Mesothelial cell of epicardium (in vitro differentiated cells): ENCODE data around the gene ICAM4. TPM values are rescaled to one million over a fixed set of nuclear protein-coding genes. Genes with fewer than 3 reads are reported as not detected.
"Not testable (repeated sequence)": the region's sequence is repeated elsewhere in the genome, so short reads cannot be mapped to it uniquely, and the experiment has no call there.

Experiments used
- DNase-seq, 2 experiments: peaks; one replicate each; pipeline ENCODE4 v3.0.0; 2021; ENCODE audit warnings: low spot score in 2 of 2; ENCODE audit not compliant: unreplicated experiment in 2 of 2
- H3K27ac Mint-ChIP-seq: 2 replicates; pipeline ENCODE4 v1.8.0; 2021; ENCODE audit warnings: mixed read lengths
- H3K27me3 Mint-ChIP-seq: 2 replicates; pipeline ENCODE4 v1.8.0; 2021; ENCODE audit warnings: low read depth, mixed read lengths
- H3K36me3 Mint-ChIP-seq: 2 replicates; pipeline ENCODE4 v1.8.0; 2021; ENCODE audit warnings: mixed read lengths
- H3K4me1 Mint-ChIP-seq: 2 replicates; pipeline ENCODE4 v1.8.0; 2021; ENCODE audit warnings: mixed read lengths
- H3K4me3 Mint-ChIP-seq: 2 replicates; pipeline ENCODE4 v1.8.0; 2021; ENCODE audit warnings: mild to moderate bottlenecking, moderate library complexity, mixed read lengths
- H3K9me3 Mint-ChIP-seq: 2 replicates; pipeline ENCODE4 v1.8.0; 2021; ENCODE audit warnings: mixed read lengths
- total RNA-seq: library from RNA; stranded (reverse); gene quantifications from 3 replicates; pipeline ENCODE4 v1.2.1, GENCODE V29; 2021
- TF ChIP-seq, protein P1 (sequence below): fragments of 200-600 bp; sonication (generic); IDR thresholded peaks from one replicate; pipeline ENCODE4 v1.5.0; 2021; ENCODE audit warnings: antibody characterized with exemption; ENCODE audit not compliant: unreplicated experiment

The ICAM4 gene
- total RNA-seq, 1 donor from 2014 or later, result 2.6 TPM

DNA sequence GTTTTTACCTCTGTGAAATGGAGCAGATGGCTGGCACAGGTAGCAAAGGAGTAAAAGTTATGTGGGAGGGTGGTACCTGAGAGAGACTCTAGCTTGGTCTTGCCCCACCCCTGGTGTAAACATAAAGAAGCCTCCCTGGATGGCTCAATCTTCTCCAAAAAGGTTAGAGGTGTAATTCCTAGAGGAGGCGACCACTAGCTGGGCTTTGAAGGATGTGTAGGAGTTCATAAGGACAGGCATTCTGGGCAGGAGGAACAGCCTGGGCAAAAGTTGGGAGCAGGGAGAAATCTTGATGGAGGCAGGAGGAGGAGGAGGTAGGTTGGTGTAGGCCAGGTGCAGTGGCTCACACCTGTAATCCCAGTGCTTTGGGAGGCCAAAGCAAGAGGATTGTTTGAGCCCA, 7.8 kb upstream of the ICAM4 start:
- Mint-ChIP-seq H3K4me3 (no peak overlapping the region), H3K36me3 (no peaks in the 10 kb centered on the region), H3K4me1 (no peaks in the 10 kb centered on the region), H3K27me3 (peaks cover 19% of the 10 kb centered on the region), H3K27ac (no peak overlapping the region), H3K9me3 (no peaks in the 10 kb centered on the region)
- no peak for DNase-seq
- TF ChIP-seq, protein P1, sequence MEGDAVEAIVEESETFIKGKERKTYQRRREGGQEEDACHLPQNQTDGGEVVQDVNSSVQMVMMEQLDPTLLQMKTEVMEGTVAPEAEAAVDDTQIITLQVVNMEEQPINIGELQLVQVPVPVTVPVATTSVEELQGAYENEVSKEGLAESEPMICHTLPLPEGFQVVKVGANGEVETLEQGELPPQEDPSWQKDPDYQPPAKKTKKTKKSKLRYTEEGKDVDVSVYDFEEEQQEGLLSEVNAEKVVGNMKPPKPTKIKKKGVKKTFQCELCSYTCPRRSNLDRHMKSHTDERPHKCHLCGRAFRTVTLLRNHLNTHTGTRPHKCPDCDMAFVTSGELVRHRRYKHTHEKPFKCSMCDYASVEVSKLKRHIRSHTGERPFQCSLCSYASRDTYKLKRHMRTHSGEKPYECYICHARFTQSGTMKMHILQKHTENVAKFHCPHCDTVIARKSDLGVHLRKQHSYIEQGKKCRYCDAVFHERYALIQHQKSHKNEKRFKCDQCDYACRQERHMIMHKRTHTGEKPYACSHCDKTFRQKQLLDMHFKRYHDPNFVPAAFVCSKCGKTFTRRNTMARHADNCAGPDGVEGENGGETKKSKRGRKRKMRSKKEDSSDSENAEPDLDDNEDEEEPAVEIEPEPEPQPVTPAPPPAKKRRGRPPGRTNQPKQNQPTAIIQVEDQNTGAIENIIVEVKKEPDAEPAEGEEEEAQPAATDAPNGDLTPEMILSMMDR, result no peak

DNA sequence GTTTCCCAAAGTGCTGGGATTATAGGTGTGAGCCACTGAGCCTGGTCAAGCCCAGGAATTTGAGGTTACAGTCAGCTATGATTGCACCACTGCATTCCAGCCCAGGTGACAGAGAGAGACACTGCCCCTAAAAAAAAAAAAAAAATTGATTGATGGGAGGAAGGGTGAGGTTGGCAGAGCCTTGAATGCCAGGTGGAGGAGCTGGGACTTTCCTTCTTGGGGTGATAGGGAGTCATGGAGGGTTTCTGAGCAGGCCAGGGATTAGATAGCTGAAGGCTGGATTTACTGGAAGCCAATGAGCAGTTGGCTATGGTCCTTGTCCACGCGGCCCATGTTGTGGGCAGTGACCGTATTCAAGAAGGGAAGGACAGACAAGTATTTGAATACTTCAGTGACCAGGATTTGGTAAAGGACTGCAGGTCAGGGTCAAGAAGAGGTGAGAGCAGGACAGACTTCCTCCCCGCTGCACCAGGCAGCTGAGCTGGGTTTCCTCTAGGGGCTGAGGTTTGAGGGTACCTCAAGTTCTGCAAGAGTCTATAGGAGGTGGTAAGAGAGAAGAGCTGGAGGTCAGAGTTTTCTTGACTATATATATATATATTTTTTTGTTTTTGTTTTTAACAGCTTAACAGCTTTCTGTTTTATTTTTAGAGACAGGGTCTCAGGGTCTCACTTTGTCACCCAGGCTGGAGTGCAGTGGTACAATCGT, 6.9 kb upstream of the ICAM4 start:
- TF ChIP-seq, protein P1, result no peak
- Mint-ChIP-seq H3K4me1 (no peaks in the 10 kb centered on the region), H3K27ac (no peak overlapping the region), H3K4me3 (no peak overlapping the region), H3K27me3 (peaks cover 17% of the 10 kb centered on the region), H3K36me3 (no peaks in the 10 kb centered on the region), H3K9me3 (no peaks in the 10 kb centered on the region)
- DNase-seq, result no peak

- H3K27me3 Mint-ChIP-seq, result peaks cover 38% of the 10 kb centered on the region
- H3K4me3 Mint-ChIP-seq, DNase-seq, H3K27ac Mint-ChIP-seq, H3K9me3 Mint-ChIP-seq, H3K36me3 Mint-ChIP-seq: not testable (repeated sequence)
- H3K4me1 Mint-ChIP-seq, result peaks cover 12% of the 10 kb centered on the region
Observed at GRCh38 chr19:10282043-10282442, 4.7 kb upstream of the ICAM4 start.

- Mint-ChIP-seq H3K27ac (no peak overlapping the region), H3K4me3 (no peak overlapping the region), H3K4me1 (peaks cover 15% of the 10 kb centered on the region), H3K9me3 (no peaks in the 10 kb centered on the region), H3K27me3 (peaks cover 50% of the 10 kb centered on the region), H3K36me3 (no peaks in the 10 kb centered on the region)
- no peak for DNase-seq
- TF ChIP-seq, protein P1, result no peak
Observed at GRCh38 chr19:10283301-10284064, 3.3 kb upstream of the ICAM4 start.

GRCh38 chr19:10284065-10284959, 2.4 kb upstream of the ICAM4 start:
- Mint-ChIP-seq H3K36me3 (no peaks in the 10 kb centered on the region), H3K4me3 (no peak overlapping the region), H3K27me3 (peaks cover 55% of the 10 kb centered on the region), H3K9me3 (no peaks in the 10 kb centered on the region), H3K27ac (no peak overlapping the region), H3K4me1 (peaks cover 20% of the 10 kb centered on the region)
- TF ChIP-seq, protein P1, result no peak
- no peak for DNase-seq

GRCh38 chr19:10284960-10285278, 1.8 kb upstream of the ICAM4 start:
- no peaks in the 10 kb centered on the region for H3K9me3 Mint-ChIP-seq
- no peak for DNase-seq
- peaks cover 20% of the 10 kb centered on the region for H3K4me1 Mint-ChIP-seq
- TF ChIP-seq, protein P1, result no peak
- no peak overlapping the region for H3K27ac Mint-ChIP-seq
- no peak overlapping the region for H3K4me3 Mint-ChIP-seq
- no peaks in the 10 kb centered on the region for H3K36me3 Mint-ChIP-seq
- peaks cover 61% of the 10 kb centered on the region for H3K27me3 Mint-ChIP-seq
